ENCODE measurements around the gene PPEF1.

GRCh38 chrX:18707426-18708049, at the start of gene PPEF1:
- TF ChIP-seq POLR2A (IDR thresholded peaks at IDR 0.05) = no peak
- TF ChIP-seq CTCF (IDR thresholded peaks at IDR 0.05) = no peak
